ENCODE data around the gene RAD54L2.

DNA sequence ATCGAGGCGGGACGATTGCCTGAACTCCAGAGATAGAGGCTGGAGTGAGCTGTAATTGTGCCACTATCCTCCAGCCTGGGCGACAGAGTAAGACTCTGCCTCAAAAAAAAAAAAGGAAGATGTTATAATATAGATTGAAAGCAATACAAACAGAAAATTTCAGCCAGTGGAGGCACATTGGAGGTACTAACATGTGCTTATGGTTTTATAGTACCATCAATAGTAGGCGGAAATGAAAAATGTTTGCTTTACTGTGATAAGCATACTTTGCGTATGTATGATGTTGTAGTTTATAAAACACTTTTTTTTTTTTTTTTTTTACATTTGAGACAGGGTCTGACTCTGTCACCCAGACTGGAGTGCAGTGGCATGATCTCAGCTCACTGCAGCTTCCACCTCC is 8.8 kb downstream of the RAD54L2 start:
- TF ChIP-seq CTCF (IDR thresholded peaks at IDR 0.05) (no peak), POLR2A (IDR thresholded peaks at IDR 0.05) (no peak), POLR2AphosphoS5 (IDR thresholded peaks at IDR 0.05) (no peak)

Data from breast epithelium (tissue), 3 donors.